NCI-H1105 treated with DMSO at 0.1 percent for 48 hours (cell line): Measurements from ENCODE around the gene LOC128125822.
A peak's percentile ranks its signal among the peaks of the same experiment; 100 is the strongest.

Experiments
- DNase-seq: peaks from one replicate; lab custom pipeline; 2025; lab: John Stamatoyannopoulos, UW

The LOC128125822 gene

DNA sequence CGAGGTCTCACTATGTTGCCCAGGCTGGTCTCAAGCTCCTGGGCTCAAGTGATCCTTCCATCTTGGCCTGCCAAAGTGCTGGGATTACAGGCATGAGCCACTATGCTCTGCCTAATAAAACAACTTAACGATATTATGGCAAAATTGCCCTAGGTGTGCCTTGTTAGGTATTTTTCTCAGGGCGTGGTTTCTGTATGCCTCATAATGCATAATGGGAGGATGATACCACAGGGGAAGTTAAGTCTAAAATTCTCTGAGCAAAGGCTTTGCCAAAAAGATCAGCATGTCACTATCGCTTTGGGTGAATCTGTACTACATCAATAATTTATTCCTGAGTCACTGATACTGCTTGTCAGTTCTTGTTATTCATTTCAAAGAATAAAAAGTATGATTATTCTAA, 15.9 kb upstream of the LOC128125822 start:
- DNase-seq, result no peak

DNA sequence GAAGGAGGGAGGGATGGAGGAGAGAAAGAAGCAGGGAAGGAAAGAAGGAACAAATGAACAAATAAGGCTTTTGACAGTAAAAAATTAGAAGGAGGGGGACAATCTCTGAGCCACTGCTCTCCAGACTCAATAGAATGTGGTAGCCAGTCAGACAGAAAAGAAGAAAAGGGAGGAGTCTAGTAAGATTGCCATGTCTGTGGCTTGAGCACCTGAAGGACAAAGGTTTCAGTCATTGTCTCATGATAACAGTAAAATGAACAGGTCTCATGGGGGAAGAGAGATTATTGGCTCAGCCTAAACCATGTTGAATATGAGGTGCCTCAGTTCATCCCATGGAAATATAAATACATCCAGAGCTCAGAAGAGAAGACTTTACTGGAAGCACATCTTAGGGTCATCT, 14.0 kb upstream of the LOC128125822 start:
- DNase-seq, result no peak

DNA sequence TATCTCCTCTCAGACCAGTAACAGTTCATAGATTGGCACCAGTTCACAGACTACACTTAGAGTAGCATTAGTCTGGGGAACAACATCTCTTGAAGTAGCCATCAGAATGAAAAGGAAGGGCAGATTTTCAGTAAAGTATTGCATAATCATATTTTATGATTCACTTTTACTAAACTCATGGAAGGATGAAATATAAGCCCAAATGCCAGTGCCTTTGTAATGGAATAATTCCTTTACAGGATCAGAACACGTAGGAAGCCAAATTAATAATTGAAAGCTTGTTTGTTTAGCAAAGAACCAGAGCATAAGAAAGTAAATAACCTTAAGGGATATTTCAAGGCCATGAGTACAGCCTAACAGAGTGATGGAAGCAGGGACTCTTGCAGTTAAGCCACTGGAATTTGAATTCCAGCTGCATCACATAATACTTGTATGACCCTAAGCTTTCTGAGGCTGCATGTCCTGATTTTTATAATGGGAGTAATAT, 11.4 kb upstream of the LOC128125822 start:
- no peak for DNase-seq

DNA sequence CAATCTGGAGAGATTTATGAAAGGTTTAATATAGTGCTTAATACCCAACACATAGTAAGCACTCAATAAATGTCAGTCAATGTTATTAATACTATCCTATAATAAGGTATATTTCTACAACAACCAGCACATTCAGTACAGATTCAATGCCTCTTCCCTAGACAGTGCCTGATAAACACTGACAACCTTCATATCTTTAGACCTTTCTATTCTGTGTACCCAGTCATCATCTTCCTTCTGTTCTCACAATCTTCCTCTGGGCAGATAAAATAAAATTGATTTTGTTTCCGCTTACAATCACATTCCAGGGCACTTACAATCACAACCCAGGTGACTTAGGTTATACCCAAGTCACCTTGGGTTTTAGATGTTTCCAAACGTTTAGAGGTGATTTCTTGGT, 11.0 kb upstream of the LOC128125822 start:
- no peak for DNase-seq

DNA sequence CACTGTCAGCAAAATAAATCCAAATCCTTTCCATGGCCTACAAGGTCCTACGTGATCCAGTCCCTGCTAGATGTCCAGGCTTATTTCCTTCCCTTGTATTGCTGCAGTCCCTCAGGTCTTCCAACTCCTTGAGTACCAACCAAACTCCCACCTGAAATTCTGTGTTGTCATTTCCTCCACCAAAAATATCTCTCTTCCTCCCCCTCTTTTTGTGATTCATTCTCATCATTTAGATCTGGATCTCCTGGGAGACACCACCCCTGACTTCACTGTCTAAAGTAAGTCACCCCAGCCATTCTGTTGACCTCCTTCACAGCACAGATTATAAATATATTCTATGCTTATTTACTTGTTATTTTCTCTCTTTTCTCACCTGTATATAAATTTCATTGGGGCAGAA, 9.0 kb upstream of the LOC128125822 start:
- no peak for DNase-seq

DNA sequence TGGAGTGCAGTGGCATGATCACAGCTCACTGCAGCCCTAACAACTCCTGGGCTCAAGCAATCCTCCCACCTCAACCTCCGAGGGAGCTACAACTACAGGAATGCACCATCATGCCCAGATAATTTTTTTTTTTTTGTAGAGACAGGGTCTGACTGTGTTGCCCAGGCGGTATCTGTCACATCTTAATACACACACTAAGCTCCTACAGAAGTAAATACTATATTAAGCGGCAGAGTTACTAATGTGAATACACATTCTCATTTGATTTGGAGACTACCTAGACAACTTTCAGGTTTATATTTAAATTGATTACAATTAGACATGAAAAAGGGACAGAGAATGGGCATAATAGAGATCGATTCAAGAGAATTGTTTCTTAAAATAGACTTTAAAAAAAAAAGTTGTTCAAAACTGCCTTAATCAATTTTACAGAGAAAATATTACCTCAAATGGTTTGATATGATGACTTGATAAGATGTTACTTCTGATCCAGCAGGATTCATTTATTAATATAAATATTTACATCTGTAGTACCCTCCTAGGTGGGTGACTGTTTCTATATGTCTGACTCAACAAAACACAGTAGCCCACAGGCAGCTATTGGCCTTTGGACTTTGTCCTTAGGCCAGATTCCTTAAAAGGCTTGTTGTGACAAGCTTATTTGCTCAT, 7.1 kb upstream of the LOC128125822 start:
- DNase-seq, result no peak

DNA sequence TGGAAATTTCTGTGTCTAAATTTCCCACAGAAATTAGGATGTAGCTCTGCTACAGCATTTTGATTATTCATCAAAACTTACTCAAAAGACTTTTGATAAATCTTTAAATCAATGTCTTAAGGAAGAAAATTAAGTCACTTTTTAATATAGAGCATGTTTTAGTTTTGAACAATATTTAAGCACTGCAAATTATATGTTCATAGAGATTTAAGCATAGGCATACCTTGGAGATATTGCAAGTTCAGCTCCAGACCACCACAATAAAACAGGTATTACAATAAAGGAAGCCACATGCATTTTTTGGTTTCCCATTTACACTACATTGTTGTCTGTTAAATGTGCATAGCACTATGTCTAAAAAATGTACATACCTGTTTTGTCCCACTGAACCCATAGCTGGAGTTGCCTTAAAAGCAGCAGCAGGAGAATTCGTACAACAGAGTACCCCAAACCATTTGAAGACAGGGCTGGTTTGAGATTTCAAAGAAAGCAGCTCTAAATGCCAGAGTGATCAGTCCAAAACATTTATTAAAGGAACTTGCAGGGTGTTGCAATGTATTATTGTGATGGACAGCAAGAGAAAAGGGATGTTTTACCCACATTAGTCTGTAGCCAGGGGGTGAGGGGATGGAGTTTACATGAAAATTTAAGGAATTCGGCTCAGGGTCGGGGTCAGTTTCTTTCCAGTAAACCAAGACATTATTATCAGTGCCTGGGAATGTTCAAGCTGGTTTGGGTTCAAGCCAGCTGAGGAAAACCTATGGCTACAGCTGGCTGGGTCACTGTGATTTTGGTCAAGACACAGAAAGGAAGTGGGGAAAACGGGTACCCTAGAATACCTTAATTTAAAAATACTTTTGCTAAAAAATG, 6.3 kb upstream of the LOC128125822 start:
- DNase-seq, result no peak

DNA sequence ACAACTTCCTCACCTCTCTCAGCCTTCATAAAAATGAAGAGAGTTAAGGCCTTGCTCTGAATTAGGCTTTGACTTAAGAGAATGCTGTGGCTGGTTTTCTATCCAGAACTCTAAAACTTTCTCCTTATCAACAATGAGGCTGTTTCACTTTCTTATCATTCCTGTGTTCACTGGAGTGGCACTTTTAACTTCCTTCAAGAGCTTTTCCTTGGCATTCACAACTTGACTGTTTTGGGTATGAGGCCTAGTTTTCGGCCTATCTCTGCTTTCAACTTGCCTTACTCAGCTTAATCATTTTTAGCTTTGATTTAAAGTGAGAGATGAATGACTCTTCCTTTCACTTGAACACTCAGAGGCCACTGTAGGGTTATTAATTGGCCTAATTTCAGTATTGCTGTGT, 4.3 kb upstream of the LOC128125822 start:
- no peak for DNase-seq

DNA sequence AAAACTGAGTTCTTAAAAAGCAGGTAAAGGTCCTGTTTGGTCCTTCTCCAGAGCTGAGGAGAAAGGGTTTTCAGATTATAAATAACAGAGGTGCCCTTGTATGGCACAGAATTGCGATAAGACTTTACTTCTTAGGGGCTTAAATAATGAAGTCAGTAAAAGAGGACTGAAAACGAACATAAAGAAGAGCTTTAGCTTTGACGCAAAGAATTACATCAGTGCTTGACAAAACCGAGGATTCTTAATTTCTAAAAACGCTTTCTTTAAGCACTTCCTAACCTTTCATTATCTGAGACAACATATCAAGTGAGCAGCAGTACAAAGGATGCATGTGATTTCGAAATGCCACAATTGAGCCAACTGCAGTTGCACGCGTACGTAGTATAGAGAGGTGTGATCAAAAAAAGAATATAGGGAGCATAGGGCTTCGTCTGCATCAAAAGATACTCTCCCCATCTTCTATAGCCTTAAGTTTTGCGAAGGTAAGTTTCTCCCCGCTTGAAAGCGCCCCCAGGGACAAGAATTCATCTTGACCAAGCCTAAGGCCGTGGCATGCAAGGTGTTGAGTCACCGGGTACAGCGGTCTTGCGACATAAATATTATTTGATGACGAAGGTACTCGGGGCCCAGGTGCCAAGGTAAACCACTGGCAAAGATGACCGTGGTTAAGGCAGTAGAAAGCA, 778 bp upstream of the LOC128125822 start:
- DNase-seq, result no peak

DNA sequence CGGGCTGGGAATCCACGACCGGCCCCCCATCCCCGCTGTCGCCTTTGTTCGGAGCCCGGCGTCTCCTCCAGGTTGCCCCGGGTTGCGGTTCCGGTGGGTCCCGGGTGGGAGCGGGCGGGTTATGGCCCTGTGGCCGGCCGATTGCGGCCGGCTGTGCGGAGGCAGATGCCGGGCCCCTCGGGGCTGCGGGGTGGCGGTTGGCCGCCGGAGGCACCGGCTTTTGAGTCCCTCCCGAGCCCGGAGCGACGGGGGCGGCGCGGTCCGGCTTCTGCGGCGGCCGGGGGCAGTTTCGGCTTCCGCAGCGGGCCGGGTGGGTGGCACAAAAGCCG, 431 bp downstream of the LOC128125822 start:
- DNase-seq, result no peak

DNA sequence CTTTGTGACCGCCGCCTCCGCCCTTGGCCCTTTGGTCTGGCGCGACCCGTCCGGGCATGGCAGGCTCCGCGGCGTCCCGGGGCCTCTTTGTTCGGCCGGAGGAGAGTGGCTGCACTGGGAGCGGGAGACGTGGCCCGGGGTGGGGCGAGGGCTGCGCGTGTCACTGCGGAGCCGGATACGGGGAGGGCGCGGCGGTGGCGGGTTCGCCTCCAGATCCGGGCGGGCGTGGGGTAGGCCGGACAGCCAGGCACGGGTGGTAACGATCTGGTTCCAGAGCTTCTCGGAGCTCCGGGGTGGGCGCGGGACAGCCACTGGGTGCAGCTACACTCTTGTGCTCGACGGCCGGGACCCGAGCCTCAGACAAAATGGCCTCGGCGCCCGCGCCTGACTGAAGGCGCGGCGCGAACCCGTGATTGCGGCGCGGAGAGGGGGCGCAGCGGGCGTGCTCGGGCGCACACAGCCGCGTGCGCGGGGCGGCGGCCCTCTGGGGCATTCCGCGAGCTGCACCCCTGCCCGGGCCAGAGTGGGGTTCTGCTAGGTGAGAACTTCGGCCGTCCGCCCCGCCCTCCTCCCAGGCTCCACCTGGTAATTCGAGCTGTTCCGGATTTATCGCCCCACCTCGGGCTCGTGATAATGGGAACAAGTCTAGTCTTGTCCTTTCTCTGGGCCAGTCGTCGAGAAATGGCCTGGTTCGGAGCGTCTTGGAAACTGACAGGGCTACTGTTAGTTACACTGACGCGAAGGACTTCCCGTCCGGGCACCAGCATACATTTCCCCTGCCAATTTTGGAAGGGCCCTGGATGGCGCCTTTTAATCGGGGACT, 1.0 kb downstream of the LOC128125822 start:
- DNase-seq, result peak; percentile 91

DNA sequence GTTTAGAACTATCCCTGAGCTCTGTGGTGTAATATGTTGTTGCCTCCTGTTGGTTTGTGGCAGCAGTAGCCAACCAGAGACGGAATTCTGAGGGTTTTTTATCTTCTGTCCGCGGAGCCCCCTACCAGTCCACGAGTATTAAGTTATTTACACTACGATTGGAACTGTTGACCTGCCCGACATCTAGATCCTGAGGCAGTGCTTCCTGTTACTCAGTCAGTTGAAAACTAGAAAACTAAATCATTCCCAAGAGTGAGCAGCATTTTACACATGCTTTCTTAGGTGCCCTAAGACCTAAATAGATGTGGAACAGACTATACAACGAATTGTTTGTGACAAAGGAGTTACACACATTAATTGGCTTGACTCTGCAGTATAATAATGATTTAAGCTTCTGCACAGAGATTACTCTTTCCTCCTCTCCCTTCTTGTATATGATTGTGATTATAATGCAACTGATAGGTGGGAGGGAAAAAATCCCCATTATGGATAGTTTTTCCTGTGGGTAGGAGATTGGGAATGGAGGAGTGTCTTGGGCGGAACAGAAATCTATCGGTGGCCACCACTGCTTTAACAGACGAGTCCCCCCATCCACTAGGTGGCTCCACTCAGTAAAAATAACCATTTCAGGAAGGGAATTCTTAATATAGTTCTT, 1.7 kb downstream of the LOC128125822 start:
- DNase-seq, result peak; percentile 32

DNA sequence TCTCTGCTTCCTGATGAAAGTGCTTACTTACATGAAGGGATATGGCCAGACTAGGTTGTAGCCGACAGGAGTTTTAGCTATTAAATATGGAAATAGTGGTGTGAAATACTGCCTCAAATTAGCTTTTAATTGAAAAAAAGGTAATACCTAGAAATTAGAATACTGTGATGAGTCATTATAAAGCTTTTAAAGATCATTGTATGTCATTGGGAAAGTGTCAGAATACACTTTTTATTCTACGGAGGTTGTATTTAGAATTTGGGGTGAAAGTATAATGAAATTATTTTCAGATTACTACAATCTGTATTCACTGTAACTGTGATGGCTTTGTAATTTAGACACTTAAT, 2.2 kb downstream of the LOC128125822 start:
- DNase-seq, result no peak

DNA sequence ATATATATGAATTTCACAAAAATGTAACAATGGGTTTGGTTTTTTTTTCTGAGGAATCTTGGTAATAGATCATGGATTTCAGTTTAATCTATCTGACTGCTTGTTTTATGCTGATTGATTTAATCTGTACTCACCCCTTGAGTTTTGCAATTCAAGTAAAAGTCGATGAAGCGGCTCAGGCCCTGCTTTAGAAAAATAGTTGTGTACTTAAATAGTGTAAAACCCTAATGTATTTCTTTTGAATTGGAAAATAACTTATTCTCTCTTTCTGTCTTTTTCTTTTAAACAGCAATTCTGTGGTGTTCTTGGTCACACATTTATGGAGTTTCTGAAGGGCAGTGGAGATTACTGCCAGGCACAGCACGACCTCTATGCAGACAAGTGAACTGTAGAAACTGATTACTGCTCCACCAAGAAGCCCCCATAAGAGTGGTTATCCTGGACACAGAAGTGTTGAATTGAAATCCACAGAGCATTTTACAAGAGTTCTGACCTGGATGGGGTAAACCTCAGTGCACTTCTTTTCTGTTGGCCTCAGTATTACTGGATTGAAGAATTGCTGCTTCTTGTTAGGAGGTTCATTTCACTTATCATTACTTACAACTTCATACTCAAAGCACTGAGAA, 4.0 kb downstream of the LOC128125822 start:
- DNase-seq, result no peak

DNA sequence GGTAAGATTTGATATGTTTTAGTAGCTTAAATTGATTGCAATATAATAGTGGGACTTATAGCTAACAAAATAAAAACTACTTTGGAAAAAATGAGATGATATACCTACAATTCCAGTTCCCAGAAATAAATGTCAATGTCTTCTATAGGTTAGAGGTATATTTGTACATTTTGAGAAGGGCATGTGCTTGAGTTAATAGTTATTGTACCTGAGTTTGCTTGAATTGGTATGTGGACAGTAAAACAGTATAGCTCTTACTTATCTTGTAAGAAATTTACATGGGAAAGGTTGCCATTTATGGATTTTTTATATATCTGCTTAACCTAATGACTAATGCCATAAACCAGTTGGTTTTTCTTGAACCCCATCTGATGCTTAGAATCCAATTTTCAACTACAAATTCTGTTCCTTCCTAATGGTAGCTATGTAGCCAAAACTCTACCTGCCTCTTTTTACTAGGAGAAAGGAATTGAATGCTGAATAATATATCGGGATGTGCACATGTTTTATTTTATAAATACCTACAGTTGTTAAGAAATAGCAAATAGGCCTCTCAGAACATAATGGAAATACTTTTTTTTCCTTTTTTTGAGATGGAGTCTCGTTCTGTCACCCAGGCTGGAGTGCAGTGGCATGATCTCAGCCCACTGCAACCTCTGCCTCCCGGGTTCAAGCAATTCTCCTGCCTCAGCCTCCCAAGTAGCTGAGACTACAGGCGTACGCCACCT, 4.9 kb downstream of the LOC128125822 start:
- no peak for DNase-seq

DNA sequence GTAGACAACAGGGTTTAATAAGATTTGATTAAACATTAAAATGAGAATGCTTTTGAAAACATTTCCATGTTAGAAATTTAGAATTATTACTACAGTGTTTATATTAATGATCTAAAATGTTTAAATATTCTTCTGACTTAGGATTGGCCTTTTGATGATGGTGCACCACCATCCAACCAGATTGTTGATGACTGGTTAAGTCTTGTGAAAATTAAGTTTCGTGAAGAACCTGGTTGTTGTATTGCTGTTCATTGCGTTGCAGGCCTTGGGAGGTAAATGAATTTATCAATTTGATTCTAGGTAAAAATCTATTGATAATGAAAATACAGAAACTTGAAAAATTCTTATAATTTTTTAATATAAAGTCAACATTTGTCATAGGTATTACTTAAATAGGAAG, 6.5 kb downstream of the LOC128125822 start:
- DNase-seq, result no peak

DNA sequence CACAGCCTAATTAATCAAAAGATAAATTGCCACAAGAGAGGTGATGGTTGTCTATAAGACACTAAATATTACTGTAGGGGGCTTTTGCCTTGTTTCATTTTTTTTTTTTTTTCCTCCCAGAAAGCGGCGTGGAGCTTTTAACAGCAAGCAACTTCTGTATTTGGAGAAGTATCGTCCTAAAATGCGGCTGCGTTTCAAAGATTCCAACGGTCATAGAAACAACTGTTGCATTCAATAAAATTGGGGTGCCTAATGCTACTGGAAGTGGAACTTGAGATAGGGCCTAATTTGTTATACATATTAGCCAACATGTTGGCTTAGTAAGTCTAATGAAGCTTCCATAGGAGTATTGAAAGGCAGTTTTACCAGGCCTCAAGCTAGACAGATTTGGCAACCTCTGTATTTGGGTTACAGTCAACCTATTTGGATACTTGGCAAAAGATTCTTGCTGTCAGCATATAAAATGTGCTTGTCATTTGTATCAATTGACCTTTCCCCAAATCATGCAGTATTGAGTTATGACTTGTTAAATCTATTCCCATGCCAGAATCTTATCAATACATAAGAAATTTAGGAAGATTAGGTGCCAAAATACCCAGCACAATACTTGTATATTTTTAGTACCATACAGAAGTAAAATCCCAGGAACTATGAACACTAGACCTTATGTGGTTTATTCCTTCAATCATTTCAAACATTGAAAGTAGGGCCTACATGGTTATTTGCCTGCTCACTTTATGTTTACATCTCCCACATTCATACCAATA, 7.8 kb downstream of the LOC128125822 start:
- no peak for DNase-seq

DNA sequence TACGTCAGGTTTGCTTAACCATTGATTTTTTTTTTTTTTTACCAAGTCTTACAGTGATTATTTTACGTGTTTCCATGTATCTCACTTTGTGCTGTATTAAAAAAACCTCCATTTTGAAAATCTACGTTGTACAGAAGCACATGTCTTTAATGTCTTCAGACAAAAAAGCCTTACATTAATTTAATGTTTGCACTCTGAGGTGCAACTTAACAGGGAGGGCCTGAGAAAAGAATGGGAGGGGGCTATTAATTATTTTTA, 8.4 kb downstream of the LOC128125822 start:
- no peak for DNase-seq

DNA sequence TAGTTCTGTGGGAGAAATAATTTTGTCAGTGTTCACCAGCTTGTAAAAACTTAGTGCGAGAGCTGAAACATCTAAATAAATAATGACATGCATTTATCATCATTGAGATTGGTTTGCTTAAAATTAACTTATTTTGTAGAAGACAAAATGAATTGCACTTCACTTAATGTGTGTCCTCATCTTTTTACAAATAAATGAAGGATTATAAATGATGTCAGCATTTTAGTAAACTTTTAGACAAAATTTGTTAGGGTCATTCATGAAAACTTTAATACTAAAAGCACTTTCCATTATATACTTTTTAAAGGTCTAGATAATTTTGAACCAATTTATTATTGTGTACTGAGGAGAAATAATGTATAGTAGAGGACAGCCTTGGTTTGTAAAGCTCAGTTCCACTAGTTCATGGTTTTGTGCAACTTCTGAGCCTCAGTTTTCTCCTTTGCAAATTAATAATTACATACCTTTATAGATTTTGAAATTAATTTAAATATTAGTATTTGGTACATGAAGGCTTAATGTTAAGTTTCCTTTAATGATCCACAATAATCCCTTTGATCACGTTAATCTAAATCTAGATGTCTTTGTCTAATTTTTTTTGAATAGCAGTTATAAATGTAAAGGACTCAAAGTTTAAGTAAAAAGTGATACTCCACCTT, 9.2 kb downstream of the LOC128125822 start:
- no peak for DNase-seq
